Testis (tissue), 3 donors: Measurements from ENCODE around the gene SLC35A2. TPM values are rescaled to one million over a fixed set of nuclear protein-coding genes. Genes with fewer than 3 reads are reported as not detected.

Source experiments
- DNase-seq: peaks from one replicate; pipeline ENCODE4 v3.0.0-alpha.2; 2019
- H3K27ac ChIP-seq, 2 donors: fragments of 200-600 bp; sonication (generic); one replicate each; pipeline ENCODE4 v1.5.1; 2019
- H3K27me3 ChIP-seq: fragments of 200-600 bp; sonication (generic); one replicate; pipeline ENCODE4 v1.5.1; 2019
- H3K36me3 ChIP-seq: fragments of 200-600 bp; sonication (generic); one replicate; pipeline ENCODE4 v1.5.1; 2017; ENCODE audit warnings: low read depth; ENCODE audit errors: missing control alignments
- H3K4me1 ChIP-seq: fragments of 200-600 bp; sonication (generic); one replicate; pipeline ENCODE4 v1.5.1; 2019
- H3K4me3 ChIP-seq, 2 donors: fragments of 200-600 bp; sonication (generic); one replicate each; pipeline ENCODE4 v1.5.1; 2017 to 2019
- H3K9me3 ChIP-seq: fragments of 200-600 bp; sonication (generic); one replicate; pipeline ENCODE4 v1.5.1; 2017
- POLR2A ChIP-seq: fragments of 450-650 bp; IDR thresholded peaks from one replicate; pipeline ENCODE4 v1.6.1; 2017; ENCODE audit warnings: antibody characterized with exemption, mild to moderate bottlenecking, moderate library complexity
- WGBS, 2 donors: methylation state at CpG; one replicate each; pipeline ENCODE4 v1.1.5; 2018; 5-methylcytosine and 5-hydroxymethylcytosine counted together
- intact Hi-C: fragments of 100-400 bp; cut with DNase I; formaldehyde crosslinking; loops from one replicate; pipeline ENCODE4 v1.15.1; 2023; ENCODE audit warnings: low total_unique reads
- polyA plus RNA-seq: library from polyadenylated mRNA; stranded (reverse); fragments of 350-450 nt; fragmentation: Illumina TruSeq; extraction: RNeasy Lipid Tissue Mini Kit (QIAGEN cat#74804); gene quantifications from one replicate; pipeline ENCODE4 v1.2.3, GENCODE V29; 2014; ENCODE audit warnings: low read depth, low replicate concordance; ENCODE audit not compliant: insufficient read depth
- total RNA-seq, 2 donors: library from RNA; depleted of rRNA; stranded (reverse); fragments of >200 nt; gene quantifications; one replicate each; pipeline ENCODE4 v1.2.3, GENCODE V29; 2016
- TF ChIP-seq, protein P1 (sequence below), 3 experiments: fragments of 450-650 bp in 2 of 3; fragments of 200-600 bp in 1 of 3; sonication (generic) in 1 of 3; IDR thresholded peaks; one replicate each; pipeline ENCODE4 v1.5.1; 2016 to 2019; ENCODE audit warnings: antibody characterized with exemption in 3 of 3, mild to moderate bottlenecking in 2 of 3, moderate library complexity in 1 of 3

SLC35A2 gene
- total and polyA plus RNA-seq, 3 donors from 2014 or later: 15.9 to 21.6 (median 18.6) TPM

DNA sequence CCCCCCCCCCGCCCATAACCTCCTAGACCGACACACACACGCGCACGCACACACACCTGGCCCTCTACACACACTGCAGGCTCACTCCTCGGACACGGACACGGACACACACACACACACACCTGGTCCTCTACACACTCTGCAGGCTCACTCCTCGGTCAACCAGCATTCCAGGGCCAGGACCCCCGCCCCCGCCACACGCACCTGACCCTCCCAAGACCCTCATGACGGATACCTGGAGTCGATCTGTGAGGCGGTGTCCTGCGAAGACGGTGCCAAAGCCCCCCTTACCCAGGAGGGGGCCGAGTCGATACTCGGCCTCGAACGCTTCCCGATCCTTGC lies 6.8 kb upstream of the SLC35A2 start:
- intact Hi-C loops: no loop called here
- peak overlapping the region; percentile 63 to 81 for H3K27ac ChIP-seq
- DNase-seq: no peak
- no peaks in the 10 kb centered on the region for H3K4me1 ChIP-seq
- no peaks in the 10 kb centered on the region for H3K9me3 ChIP-seq
- no peaks in the 10 kb centered on the region for H3K27me3 ChIP-seq
- H3K4me3 ChIP-seq: peak overlapping the region; percentile 48 to 67
- H3K36me3 ChIP-seq: no peaks in the 10 kb centered on the region
- WGBS, 2 donors: 12 to 45% methylated on average over 4 to 12 of the region's 23 CpGs
- TF ChIP-seq, protein P1, sequence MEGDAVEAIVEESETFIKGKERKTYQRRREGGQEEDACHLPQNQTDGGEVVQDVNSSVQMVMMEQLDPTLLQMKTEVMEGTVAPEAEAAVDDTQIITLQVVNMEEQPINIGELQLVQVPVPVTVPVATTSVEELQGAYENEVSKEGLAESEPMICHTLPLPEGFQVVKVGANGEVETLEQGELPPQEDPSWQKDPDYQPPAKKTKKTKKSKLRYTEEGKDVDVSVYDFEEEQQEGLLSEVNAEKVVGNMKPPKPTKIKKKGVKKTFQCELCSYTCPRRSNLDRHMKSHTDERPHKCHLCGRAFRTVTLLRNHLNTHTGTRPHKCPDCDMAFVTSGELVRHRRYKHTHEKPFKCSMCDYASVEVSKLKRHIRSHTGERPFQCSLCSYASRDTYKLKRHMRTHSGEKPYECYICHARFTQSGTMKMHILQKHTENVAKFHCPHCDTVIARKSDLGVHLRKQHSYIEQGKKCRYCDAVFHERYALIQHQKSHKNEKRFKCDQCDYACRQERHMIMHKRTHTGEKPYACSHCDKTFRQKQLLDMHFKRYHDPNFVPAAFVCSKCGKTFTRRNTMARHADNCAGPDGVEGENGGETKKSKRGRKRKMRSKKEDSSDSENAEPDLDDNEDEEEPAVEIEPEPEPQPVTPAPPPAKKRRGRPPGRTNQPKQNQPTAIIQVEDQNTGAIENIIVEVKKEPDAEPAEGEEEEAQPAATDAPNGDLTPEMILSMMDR (IDR thresholded peaks at IDR 0.05): no peak
- TF ChIP-seq POLR2A: no peak

DNA sequence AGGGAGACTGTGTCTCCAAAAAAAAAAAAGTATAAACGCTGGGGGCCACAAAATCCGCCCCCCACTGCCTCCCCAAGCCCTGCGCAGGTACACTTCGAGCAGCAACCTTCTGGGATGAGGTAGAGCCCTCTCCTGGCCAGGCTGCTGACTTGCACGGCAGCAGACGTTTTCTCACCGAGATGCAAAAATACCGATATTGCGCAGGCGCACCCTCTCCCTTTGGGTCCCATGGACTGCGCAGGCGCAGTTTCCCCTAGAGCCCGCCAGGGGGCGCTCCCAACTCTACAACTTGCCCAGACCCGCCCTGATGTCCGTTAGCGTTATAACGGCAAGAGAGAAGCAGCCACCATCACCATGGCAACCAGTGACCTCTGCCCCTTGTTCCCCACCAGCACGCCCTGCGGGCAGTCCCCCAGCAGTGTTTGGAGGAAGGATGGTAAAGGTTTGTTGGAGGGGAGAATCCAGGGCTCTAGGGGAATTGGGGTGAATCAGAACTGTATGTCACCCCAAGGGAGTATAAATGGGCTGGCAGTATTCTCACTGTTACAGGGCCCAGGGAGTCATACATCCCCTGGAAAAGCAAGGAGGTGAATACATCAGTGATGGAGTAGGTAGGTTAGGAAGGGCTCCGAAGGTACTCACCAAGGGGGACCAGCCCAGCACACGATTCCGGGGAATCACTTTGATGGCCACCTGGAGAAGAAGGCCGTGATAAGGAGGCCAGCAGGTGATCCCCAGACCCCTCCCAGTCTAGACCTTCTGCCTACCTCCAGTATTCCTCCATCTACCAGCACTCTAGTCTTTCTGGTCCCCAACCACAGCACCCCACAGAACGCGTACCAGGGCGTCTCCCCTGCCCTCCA lies 5.9 kb upstream of the SLC35A2 start:
- WGBS, 2 donors: 11% methylated on average over 25 of the region's 27 CpGs; no CpG with 5 or more reads in 1 of the 2 donors
- intact Hi-C loops: no loop called here
- Histone ChIP-seq H3K9me3 (no peaks in the 10 kb centered on the region), H3K27me3 (no peaks in the 10 kb centered on the region), H3K36me3 (no peaks in the 10 kb centered on the region), H3K4me3 (peak overlapping the region in 1 of 2 donors; percentile 67), H3K4me1 (no peaks in the 10 kb centered on the region), H3K27ac (peak overlapping the region; percentile 31 to 81)
- peak; percentile 93 for DNase-seq
- TF ChIP-seq, protein P1 (IDR thresholded peaks at IDR 0.05): peak; percentile 86 to 94 (median 93)
- no peak for TF ChIP-seq POLR2A

DNA sequence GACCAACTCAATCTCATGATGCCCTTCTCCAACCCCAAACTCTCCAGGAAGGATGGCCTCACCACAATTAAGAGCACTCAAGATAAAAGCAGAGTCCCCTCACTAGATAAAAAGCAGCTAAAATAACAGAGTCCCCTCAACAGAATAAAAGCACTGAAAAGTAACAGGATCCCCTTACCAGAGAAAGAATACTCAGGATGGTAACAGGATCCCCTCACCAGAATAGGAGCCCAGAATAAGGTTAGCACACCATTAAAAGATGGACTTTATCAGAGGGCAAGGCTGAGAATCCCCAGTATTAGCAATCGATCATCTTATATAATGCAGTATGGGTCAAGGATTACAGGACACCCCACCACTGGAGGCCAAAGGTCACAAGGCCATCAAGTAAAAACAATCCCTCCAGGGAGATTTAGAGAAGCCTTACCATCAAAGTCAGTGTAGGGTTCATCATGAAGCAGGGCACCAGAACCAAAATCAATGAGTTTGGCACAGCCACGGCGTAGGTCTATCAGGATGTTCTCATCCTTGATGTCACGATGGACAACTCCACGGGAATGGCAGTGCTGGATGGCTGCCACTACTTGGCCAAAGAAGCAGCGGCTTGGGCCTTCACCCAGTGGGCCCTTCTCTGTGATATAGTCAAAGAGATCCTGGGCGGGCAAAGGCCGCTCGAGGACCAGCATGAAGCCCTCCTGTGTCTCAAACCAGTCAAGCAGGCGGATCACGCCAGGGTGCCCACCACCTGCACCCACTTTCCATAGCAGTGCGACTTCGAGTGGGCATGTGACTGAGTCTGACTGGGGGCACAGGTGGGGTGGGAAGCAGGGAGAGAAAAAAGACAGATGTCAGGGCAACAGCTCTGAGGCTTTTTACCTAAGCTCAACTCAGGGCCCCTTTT lies 3.4 kb upstream of the SLC35A2 start:
- Histone ChIP-seq H3K27me3 (no peaks in the 10 kb centered on the region), H3K27ac (no peak overlapping the region), H3K4me1 (no peaks in the 10 kb centered on the region), H3K4me3 (no peak overlapping the region), H3K9me3 (no peaks in the 10 kb centered on the region), H3K36me3 (no peaks in the 10 kb centered on the region)
- 82 to 85% methylated on average over 4 to 13 of the region's 13 CpGs for WGBS, 2 donors
- intact Hi-C loops: no loop called here
- no peak for DNase-seq
- TF ChIP-seq, protein P1 (IDR thresholded peaks at IDR 0.05): no peak
- no peak for TF ChIP-seq POLR2A

DNA sequence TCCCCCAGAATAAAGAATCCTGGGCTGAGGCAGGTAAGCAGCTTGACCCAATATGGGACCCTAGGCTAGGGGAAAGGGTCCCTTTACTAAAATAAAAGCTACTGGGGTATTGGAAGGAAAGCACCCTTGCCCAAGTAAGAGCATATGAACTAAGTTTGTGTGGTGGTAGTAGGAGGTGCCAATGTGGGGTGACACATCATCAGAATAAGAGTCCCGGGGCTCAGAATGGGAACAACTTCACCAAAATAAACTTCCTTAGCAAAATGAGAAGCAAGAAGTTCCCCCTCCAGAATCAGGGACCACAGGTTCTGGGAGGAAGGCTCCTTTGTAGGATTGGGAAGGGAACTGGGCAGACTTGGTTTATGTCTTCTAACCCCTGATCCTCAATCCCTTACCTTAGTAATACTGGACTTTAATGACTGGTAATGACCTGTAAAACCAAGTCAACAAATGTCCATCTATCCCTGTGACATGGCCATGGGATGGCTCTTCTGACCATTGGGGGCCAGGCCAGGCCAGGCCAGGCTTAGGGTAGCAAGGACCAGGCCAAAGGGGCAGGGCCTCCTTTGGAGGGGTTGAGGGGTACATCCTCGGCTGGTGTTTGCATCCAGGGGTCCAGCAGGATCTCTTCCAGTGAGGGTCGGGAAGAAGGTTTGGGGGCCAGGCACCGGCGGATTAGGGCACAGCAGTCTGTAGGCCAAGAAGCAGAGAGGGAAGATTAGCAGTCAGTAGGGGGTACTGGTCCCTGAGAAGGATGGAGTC lies 2.3 kb upstream of the SLC35A2 start:
- no peak overlapping the region for H3K27ac ChIP-seq
- H3K27me3 ChIP-seq: no peaks in the 10 kb centered on the region
- no peaks in the 10 kb centered on the region for H3K36me3 ChIP-seq
- DNase-seq: no peak
- 78 to 87% methylated on average over 1 to 4 of the region's 5 CpGs for WGBS, 2 donors
- H3K4me1 ChIP-seq: no peaks in the 10 kb centered on the region
- TF ChIP-seq POLR2A: no peak
- TF ChIP-seq, protein P1 (IDR thresholded peaks at IDR 0.05): no peak
- H3K9me3 ChIP-seq: no peaks in the 10 kb centered on the region
- H3K4me3 ChIP-seq: no peak overlapping the region
- intact Hi-C loops: no loop called here
